SKM-1 (cell line): ENCODE data around the gene LDLRAD4.
"Not testable (repeated sequence)": the region's sequence is repeated elsewhere in the genome, so short reads cannot be mapped to it uniquely, and the experiment has no call there.

Experiments
- DNase-seq: peaks from one replicate; lab custom pipeline; 2025; ENCODE audit not compliant: unreplicated experiment; lab: John Stamatoyannopoulos, UW

Gene LDLRAD4

DNA sequence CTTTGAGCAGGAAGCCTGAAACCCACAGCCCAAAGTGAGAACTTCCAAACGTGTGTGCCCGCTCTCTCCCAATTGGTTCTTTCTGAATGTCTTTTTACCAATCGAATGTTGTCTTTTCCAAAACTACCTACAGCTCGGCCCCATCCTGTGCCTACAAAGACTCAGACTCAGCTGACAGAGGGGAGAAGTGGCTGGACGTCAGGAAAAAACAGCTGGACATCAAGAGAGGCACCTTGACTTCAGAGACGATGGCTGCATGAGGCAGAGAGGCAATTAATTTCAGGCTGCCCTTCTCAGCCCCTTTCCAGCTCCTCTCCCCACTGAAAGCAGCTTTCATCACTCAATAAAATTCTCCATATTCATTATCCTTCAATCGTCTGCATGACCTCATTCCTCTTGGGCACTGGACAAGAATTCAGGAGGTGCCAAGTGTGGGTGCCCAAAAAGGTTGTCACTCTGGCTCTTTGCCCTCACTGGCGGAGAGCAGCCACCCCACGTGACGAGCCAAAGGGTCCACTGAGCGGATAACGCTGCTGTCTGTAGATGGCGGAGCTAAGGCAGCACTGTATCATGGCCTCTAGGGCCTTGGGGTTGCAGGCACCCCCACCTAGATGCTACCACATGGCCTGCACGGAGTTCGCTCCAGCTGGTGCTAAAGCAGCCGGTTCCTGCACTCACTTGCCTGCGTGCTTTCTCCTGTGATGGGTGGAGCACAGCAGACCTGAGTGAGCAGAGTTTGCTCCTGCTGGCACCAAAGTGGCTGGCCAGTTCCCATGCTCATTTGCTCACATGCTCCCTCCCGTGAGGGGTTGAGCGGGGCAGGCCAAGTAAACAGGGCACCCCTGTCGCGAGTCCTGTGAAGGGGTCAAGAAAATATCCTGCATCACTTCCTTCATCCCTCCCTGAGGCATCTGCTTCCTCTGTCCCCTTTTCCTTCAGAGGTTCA is 469.9 kb downstream of the LDLRAD4 start:
- DNase-seq: no peak

DNA sequence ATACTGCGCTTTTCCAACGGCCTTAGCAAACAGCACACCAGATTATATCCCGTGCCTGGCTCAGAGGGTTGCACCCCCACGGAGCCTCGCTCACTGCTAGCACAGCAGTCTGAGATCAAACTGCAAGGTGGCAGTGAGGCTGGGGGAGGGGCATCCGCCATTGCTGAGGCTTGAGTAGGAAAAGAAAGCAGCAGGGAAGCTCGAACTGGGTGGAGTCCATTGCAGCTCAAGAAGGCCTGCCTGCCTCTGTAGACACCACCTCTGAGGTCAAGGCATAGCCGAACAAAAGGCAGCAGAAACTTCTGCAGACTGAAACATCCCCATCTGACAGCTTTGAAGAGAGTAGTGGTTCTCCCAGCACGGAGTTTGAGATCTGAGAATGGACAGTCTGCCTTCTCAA is 471.5 kb downstream of the LDLRAD4 start:
- not testable (repeated sequence) for DNase-seq

DNA sequence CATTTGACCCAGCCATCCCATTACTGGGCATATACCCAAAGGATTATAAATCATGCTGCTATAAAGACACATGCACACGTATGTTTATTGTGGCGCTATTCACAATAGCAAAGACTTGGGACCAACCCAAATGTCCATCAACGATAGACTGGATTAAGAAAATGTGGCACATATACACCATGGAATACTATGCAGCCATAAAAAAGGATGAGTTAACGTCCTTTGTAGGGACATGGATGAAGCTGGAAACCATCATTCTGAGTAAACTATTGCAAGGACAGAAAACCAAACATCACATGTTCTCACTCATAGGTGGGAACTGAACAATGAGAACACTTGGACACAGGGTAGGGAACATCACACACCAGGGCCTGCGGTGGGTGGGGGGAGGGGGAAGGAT is 476.8 kb downstream of the LDLRAD4 start:
- DNase-seq: not testable (repeated sequence)

DNA sequence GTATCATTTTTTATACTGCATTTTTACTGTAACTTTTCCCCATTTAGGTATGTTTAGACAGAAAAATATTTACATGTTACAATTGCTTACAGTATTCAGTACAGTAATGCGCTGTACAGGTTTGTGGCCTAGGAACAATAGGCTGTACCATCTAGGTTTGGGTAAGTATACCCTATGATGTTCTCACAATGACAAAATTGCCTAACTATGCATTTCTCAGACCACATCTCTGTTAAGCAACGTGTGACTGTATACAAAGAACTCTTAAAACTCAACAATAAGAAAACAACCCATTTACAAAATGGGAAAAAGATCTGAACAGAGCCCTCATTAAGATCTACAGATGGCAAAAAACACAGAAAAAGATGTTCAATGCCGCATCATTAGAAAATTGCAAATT is 478.4 kb downstream of the LDLRAD4 start:
- no peak for DNase-seq

DNA sequence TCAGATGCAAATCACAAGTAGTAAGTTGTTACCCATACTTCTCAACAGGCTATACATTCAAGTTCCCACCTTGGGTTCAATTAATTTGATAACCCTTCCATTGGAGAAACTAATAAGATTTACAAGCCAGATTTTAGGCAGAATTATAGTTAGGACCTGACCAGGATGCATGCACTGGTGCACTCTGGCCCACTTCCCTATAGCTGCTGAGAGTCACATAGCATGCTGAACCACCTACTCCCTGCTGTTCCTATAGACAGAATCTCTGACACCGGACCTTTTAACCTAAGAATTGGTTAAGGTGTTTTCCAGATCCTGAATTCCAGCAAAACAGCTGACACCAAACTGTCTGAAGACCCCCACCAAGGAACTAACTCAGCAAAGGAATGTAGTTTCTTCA is 481.6 kb downstream of the LDLRAD4 start:
- DNase-seq: no peak
